ENCODE data around the gene RADIL.

DNA sequence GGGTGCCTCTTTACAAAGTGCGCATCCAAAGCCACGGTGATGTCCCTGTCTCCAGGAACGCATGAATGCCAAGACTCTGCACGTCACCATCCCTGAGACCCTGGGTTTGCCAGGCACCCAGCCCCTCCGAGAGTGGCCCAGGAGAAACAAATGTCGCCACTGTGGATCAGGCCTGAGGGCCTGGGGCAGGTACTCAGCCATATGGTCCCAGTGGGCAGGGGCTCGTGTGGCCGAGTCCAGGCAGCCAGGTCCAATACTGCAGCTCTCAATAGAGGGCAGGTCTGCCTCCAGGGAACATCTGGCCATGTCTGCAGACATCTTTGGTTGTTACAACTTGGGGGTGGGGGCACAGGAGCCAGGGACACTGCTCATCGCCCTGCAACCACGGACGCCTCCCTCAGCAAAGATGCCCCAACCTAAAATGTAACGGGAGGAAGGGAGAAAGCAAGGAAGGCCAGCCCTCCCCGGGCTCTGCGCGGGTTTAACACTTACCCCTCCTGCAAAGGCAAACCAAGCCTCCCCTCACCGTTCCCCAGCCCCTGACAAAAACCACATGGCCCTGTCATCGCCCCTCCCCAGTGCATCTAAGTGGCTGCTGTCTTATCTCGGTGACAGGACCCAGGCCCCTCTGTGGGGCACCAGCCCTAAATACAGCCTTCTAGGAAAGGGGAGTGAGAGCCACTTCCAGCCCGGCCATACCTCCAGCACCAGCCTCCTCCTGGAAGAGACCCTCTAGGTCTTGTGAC lies 11.4 kb downstream of the RADIL start:
- TF ChIP-seq CTCF (IDR thresholded peaks at IDR 0.05) (no peak), POLR2A (IDR thresholded peaks at IDR 0.05) (no peak)

All from uterus (tissue), 2 donors.